HTERT RPE-1 (cell line): Measurements from ENCODE around the gene ALG2.

Source experiments
- in situ Hi-C: fragments of 300-500 bp; cut with MboI; formaldehyde crosslinking; loops from 4 replicates; pipeline ENCODE4 v1.14.3; 2020; ENCODE audit warnings: low sequenced_read_pairs

ALG2 gene

GRCh38 chr9:99193466-99193821 is 28.3 kb downstream of the ALG2 start:
- in situ Hi-C loops = no loop called here

- in situ Hi-C loops = no loop called here
Measured at GRCh38 chr9:99192786-99193465, 28.8 kb downstream of the ALG2 start.

- in situ Hi-C loops = no loop called here
Measured at GRCh38 chr9:99190597-99191283, 31.0 kb downstream of the ALG2 start.

- in situ Hi-C loops = no loop called here
Measured at GRCh38 chr9:99189887-99190596, 31.7 kb downstream of the ALG2 start.

- in situ Hi-C loops = no loop called here
Measured at GRCh38 chr9:99189186-99189585, 32.6 kb downstream of the ALG2 start.

- in situ Hi-C loops = no loop called here
Measured at GRCh38 chr9:99187311-99187710, 34.4 kb downstream of the ALG2 start.

GRCh38 chr9:99185934-99186333 is 35.8 kb downstream of the ALG2 start:
- in situ Hi-C loops = no loop called here

- in situ Hi-C loops = no loop called here
Measured at GRCh38 chr9:99185348-99185632, 36.5 kb downstream of the ALG2 start.

GRCh38 chr9:99184475-99185347 is 37.0 kb downstream of the ALG2 start:
- in situ Hi-C loops = no loop called here

- in situ Hi-C loops = no loop called here
Measured at GRCh38 chr9:99184110-99184474, 37.6 kb downstream of the ALG2 start.

GRCh38 chr9:99183616-99184015 is 38.1 kb downstream of the ALG2 start:
- in situ Hi-C loops = no loop called here

GRCh38 chr9:99182356-99182755 is 39.4 kb downstream of the ALG2 start:
- in situ Hi-C loops = no loop called here

GRCh38 chr9:99181621-99182020 is 40.1 kb downstream of the ALG2 start:
- in situ Hi-C loops = no loop called here

GRCh38 chr9:99181206-99181605 is 40.5 kb downstream of the ALG2 start:
- in situ Hi-C loops = no loop called here

GRCh38 chr9:99180662-99181061 is 41.1 kb downstream of the ALG2 start:
- in situ Hi-C loops = no loop called here

- in situ Hi-C loops = no loop called here
Measured at GRCh38 chr9:99180199-99180598, 41.5 kb downstream of the ALG2 start.

GRCh38 chr9:99178912-99179872 is 42.5 kb downstream of the ALG2 start:
- in situ Hi-C loops = no loop called here

GRCh38 chr9:99177576-99178366 is 44.0 kb downstream of the ALG2 start:
- in situ Hi-C loops = no loop called here

- in situ Hi-C loops = no loop called here
Measured at GRCh38 chr9:99176527-99177013, 45.2 kb downstream of the ALG2 start.
